ENCODE measurements around the gene CST9L. TPM values are rescaled to one million over a fixed set of nuclear protein-coding genes. Genes with fewer than 3 reads are reported as not detected.

Gene CST9L
- total RNA-seq, 2 donors from 2014 or later, result not detected

- Mint-ChIP-seq H3K4me1 (ENCODE audit: low read depth in 2 of 2) (no peaks in the 10 kb centered on the region), H3K36me3 (no peaks in the 10 kb centered on the region), H3K27me3 (no peaks in the 10 kb centered on the region), H3K4me3 (no peak overlapping the region), H3K27ac (no peak overlapping the region), H3K9me3 (no peaks in the 10 kb centered on the region)
- no peak for ATAC-seq
- DNase-seq (ENCODE audit: low spot score), result no peak
Observed at GRCh38 chr20:23547613-23548012, 20.7 kb downstream of the CST9L start.

DNA sequence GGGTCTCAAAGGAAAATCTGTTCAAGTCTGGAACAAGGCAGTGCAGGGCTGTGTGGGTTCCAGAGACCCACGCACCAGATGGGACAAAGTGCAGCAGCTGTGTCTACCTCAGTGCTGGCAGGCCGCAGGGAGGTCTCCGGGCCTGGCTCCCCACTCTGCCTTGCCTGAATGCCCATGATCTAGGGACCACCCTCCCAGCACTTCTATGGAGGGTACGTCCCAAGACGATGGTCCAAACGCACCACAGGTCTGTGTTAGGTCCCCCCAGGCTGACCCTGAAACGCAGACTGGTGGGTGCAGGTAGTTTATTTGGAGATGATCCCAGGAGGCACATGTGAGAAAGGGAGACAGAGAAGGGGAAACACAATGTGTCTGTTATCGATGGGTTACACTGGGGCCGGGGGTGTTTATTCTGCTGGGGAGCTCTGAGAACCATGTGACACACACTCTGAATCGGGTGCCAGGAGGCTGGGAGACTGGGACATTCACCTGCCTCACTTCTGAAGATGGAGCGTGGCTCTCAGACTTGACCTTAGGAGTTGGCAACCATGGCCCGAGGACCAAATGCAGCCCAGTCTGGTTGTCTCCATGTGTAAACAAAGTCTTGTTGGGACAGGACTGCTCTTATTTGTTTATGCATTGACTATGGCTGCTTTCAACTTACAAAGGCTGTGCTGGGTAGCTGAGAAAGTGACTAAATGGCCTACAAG, 21.7 kb downstream of the CST9L start:
- H3K36me3 Mint-ChIP-seq, result no peaks in the 10 kb centered on the region
- no peaks in the 10 kb centered on the region for H3K4me1 Mint-ChIP-seq (ENCODE audit: low read depth in 2 of 2)
- ATAC-seq (no peak), DNase-seq (ENCODE audit: low spot score) (no peak)
- H3K27ac Mint-ChIP-seq, result no peak overlapping the region
- H3K27me3 Mint-ChIP-seq, result peaks cover 0 to 5% of the 10 kb centered on the region in 2 donors
- H3K9me3 Mint-ChIP-seq, result no peaks in the 10 kb centered on the region
- no peak overlapping the region for H3K4me3 Mint-ChIP-seq

DNA sequence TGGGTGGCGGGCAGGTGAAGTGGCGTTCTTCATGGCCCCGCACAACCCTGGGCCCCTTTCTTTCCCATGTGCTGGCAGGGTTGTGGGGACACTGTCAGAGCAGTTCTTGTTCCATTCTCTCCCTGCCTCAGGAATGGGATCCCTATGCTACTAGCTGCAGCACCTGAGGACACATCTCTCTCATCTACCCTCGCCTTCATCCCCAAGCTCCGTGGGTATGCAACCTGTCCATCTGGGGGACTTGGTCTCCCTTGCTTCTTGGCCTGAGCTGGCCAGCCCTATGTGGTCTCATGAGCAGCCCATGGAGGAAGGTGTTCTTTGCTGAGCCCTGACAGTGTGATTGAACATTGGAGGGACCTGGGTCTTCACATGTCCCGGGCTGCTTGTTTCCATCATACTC, 24.2 kb downstream of the CST9L start:
- Mint-ChIP-seq H3K4me1 (ENCODE audit: low read depth in 2 of 2) (no peaks in the 10 kb centered on the region), H3K36me3 (no peaks in the 10 kb centered on the region), H3K9me3 (no peaks in the 10 kb centered on the region), H3K27ac (no peak overlapping the region), H3K4me3 (no peak overlapping the region), H3K27me3 (peaks cover 9 to 10% of the 10 kb centered on the region in 2 donors)
- DNase-seq (ENCODE audit: low spot score) (no peak), ATAC-seq (no peak)

DNA sequence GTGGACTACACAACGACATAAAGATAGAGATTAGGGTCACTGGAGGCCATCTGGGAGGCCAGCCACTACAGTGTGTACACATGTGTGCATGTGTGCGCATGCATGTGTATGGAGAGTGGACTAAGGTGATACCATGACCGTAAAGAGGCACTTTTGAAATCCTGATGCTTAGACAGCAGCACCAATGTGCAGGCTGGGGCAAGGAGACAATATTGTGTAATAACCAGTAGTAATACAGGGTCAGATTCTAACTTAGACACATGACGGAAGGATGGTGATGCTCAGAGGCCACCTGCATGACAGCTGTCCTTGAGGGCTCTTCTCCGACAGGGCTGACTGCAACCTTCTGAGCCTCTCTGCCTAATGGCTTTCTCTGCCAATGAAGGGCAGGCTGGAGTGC, 25.5 kb downstream of the CST9L start:
- Mint-ChIP-seq H3K36me3 (no peaks in the 10 kb centered on the region), H3K9me3 (no peaks in the 10 kb centered on the region), H3K27me3 (peaks cover 11 to 12% of the 10 kb centered on the region in 2 donors), H3K27ac (no peak overlapping the region), H3K4me3 (no peak overlapping the region), H3K4me1 (ENCODE audit: low read depth in 2 of 2) (no peaks in the 10 kb centered on the region)
- ATAC-seq (no peak), DNase-seq (ENCODE audit: low spot score) (no peak)

GRCh38 chr20:23541776-23542175, 26.5 kb downstream of the CST9L start:
- Mint-ChIP-seq H3K36me3 (no peaks in the 10 kb centered on the region), H3K4me3 (no peak overlapping the region), H3K9me3 (no peaks in the 10 kb centered on the region), H3K27ac (no peak overlapping the region), H3K27me3 (peaks cover 11 to 12% of the 10 kb centered on the region in 2 donors), H3K4me1 (ENCODE audit: low read depth in 2 of 2) (no peaks in the 10 kb centered on the region)
- ATAC-seq, result no peak
- DNase-seq (ENCODE audit: low spot score), result no peak

GRCh38 chr20:23541330-23541729, 27.0 kb downstream of the CST9L start:
- no peak overlapping the region for H3K4me3 Mint-ChIP-seq
- no peaks in the 10 kb centered on the region for H3K9me3 Mint-ChIP-seq
- H3K36me3 Mint-ChIP-seq, result no peaks in the 10 kb centered on the region
- H3K27ac Mint-ChIP-seq, result no peak overlapping the region
- DNase-seq (ENCODE audit: low spot score) (no peak), ATAC-seq (no peak)
- peaks cover 11 to 12% of the 10 kb centered on the region in 2 donors for H3K27me3 Mint-ChIP-seq
- no peaks in the 10 kb centered on the region for H3K4me1 Mint-ChIP-seq (ENCODE audit: low read depth in 2 of 2)

GRCh38 chr20:23540624-23541023, 27.7 kb downstream of the CST9L start:
- ATAC-seq (no peak), DNase-seq (ENCODE audit: low spot score) (no peak)
- Mint-ChIP-seq H3K4me3 (no peak overlapping the region), H3K27me3 (peaks cover 11 to 12% of the 10 kb centered on the region in 2 donors), H3K27ac (no peak overlapping the region), H3K9me3 (no peaks in the 10 kb centered on the region), H3K4me1 (ENCODE audit: low read depth in 2 of 2) (no peaks in the 10 kb centered on the region), H3K36me3 (no peaks in the 10 kb centered on the region)

DNA sequence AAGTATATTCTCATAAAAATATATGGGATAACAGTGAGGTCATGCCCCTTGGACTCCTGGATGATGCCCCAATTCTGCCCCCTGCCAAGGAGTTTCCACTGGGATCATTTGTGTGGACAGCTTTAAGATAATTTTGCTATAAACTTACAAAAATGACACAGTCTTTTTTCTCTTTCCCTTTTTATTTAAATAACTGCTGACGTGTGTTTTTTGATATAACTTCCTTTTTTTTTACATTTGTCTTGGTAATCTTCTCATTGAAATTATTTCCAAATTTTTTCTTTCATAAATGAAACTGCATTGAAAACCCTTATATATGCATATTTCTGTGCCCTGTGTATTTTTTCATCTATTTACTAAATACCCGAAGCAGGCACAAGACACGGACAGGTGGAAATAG, 31.3 kb downstream of the CST9L start:
- H3K36me3 Mint-ChIP-seq, result no peaks in the 10 kb centered on the region
- peaks cover 5 to 6% of the 10 kb centered on the region in 2 donors for H3K4me1 Mint-ChIP-seq (ENCODE audit: low read depth in 2 of 2)
- no peak overlapping the region for H3K27ac Mint-ChIP-seq
- no peak for ATAC-seq
- no peaks in the 10 kb centered on the region for H3K9me3 Mint-ChIP-seq
- no peak overlapping the region for H3K4me3 Mint-ChIP-seq
- peaks cover 11 to 12% of the 10 kb centered on the region in 2 donors for H3K27me3 Mint-ChIP-seq
- no peak for DNase-seq (ENCODE audit: low spot score)

DNA sequence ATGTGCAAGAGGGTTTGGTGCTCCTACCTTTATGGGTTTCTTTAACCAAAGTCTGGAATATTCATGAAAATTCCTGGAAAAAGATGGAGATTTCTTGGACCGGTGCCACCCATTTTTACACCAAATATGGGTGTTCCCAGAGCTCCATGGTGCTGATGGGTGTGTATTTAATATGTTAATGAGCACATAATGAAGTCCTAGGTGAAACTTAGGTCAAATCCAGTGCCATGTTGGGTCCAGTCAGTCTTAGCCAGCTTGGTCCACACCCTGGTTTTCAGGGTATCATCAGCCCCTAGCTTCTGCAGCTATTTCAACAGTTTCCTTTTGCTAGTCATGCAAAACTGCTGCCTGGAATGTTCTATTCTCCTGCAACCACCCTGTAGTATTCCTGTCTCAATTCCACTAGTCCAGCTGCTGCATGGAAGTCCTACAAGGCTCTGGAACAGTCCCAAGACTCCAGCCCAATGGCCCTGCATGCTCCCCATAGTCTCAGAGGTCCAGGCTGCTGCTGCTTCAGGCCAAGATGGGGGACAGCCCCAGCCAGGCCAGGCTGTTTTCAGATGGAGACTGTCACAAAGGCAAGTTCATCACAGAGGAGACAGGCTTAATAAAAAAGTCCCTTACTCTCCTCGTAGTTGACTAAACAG, 31.8 kb downstream of the CST9L start:
- H3K27ac Mint-ChIP-seq, result no peak overlapping the region
- DNase-seq (ENCODE audit: low spot score) (no peak), ATAC-seq (no peak)
- no peak overlapping the region for H3K4me3 Mint-ChIP-seq
- H3K27me3 Mint-ChIP-seq, result peaks cover 5 to 12% of the 10 kb centered on the region in 2 donors
- no peaks in the 10 kb centered on the region for H3K9me3 Mint-ChIP-seq
- H3K4me1 Mint-ChIP-seq (ENCODE audit: low read depth in 2 of 2), result peaks cover 7% of the 10 kb centered on the region in 2 donors
- no peaks in the 10 kb centered on the region for H3K36me3 Mint-ChIP-seq

- no peak overlapping the region for H3K4me3 Mint-ChIP-seq
- H3K27me3 Mint-ChIP-seq, result peaks cover 3 to 6% of the 10 kb centered on the region in 2 donors
- no peak overlapping the region for H3K27ac Mint-ChIP-seq
- no peaks in the 10 kb centered on the region for H3K9me3 Mint-ChIP-seq
- H3K36me3 Mint-ChIP-seq, result no peaks in the 10 kb centered on the region
- DNase-seq (ENCODE audit: low spot score) (no peak), ATAC-seq (peak; percentile 43 to 45)
- H3K4me1 Mint-ChIP-seq (ENCODE audit: low read depth in 2 of 2), result peaks cover 18 to 20% of the 10 kb centered on the region in 2 donors
Observed at GRCh38 chr20:23534801-23535593, 33.3 kb downstream of the CST9L start.

GRCh38 chr20:23533161-23533560, 35.1 kb downstream of the CST9L start:
- peaks cover 6% of the 10 kb centered on the region for H3K9me3 Mint-ChIP-seq
- ATAC-seq, result no peak
- H3K36me3 Mint-ChIP-seq, result peaks cover 12% of the 10 kb centered on the region
- H3K4me1 Mint-ChIP-seq (ENCODE audit: low read depth in 2 of 2), result peaks cover 21 to 26% of the 10 kb centered on the region in 2 donors
- H3K27me3 Mint-ChIP-seq, result no peaks in the 10 kb centered on the region
- H3K27ac Mint-ChIP-seq, result no peak overlapping the region
- H3K4me3 Mint-ChIP-seq, result no peak overlapping the region
- DNase-seq (ENCODE audit: low spot score), result no peak

- Mint-ChIP-seq H3K4me1 (ENCODE audit: low read depth in 2 of 2) (peaks cover 21 to 26% of the 10 kb centered on the region in 2 donors), H3K9me3 (peaks cover 7% of the 10 kb centered on the region), H3K27ac (no peak overlapping the region), H3K4me3 (no peak overlapping the region), H3K27me3 (no peaks in the 10 kb centered on the region), H3K36me3 (peaks cover 15% of the 10 kb centered on the region)
- ATAC-seq (no peak), DNase-seq (ENCODE audit: low spot score) (no peak)
Observed at GRCh38 chr20:23532533-23532932, 35.8 kb downstream of the CST9L start.

DNA sequence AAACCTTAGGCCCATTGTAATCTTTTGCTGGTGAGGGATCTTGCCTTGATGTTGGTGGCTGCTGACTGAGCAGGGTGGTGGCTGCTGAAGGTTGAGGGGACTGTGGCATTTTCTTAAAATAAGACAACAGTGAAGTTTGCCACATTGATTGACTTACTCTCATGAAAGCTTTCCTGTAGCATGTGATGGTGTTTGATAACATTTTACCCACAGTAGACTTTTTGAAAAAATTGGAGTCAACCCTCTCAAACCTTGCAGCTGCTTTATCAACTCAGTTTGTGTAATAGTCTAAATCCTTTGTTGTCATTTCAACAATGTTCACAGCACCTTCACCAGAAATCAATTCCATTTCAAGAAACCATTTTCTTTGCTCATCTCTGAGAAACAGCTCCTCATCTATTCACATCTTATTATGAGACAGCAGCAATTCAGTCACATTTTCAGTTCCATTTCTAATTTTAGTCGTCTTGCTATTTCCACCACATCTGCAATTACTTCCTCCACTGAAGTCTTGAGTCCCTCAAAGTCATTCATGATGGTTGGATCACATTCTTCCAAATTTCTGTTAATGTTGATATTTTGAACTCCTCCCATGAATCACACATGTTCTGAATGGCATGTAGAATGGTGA, 37.2 kb downstream of the CST9L start:
- Mint-ChIP-seq H3K27me3 (no peaks in the 10 kb centered on the region), H3K36me3 (peaks cover 15% of the 10 kb centered on the region), H3K9me3 (peaks cover 10% of the 10 kb centered on the region), H3K27ac (peak overlapping the region in 1 of 2 donors; percentile 25), H3K4me1 (ENCODE audit: low read depth in 2 of 2) (peaks cover 21 to 26% of the 10 kb centered on the region in 2 donors), H3K4me3 (no peak overlapping the region)
- no peak for ATAC-seq
- no peak for DNase-seq (ENCODE audit: low spot score)

Measured in natural killer cell treated with Interleukin-12 subunit alpha and Interleukin-12 subunit beta and Interleukin-15 and Interleukin-18, amount 100 ng/mL, for 72 hours (primary cell).